Activated T-cell treated with anti-CD3 and anti-CD28 coated beads, Interleukin-2, amount 50 U/mL, for 72 hours (primary cell): ENCODE measurements around the gene MICAL3. TPM values are rescaled to one million over a fixed set of nuclear protein-coding genes. Genes with fewer than 3 reads are reported as not detected.

Source experiments
- ATAC-seq, 2 donors: fragments of 150-1000 bp; cut with Tn5 transposase; replicated peaks in 1 of 2; 2 replicates each; pipeline ENCODE4 v1.10.0; 2021; ENCODE audit warnings: moderate library complexity in 2 of 2, mild to moderate bottlenecking in 1 of 2
- DNase-seq, 2 donors: peaks; one replicate each; pipeline ENCODE4 v3.0.0; 2021 to 2022; ENCODE audit warnings: mixed read lengths in 1 of 2
- H3K27ac Mint-ChIP-seq: one replicate; pipeline ENCODE4 v1.8.0; 2022; ENCODE audit warnings: mild to moderate bottlenecking, moderate library complexity, mixed read lengths
- H3K27me3 Mint-ChIP-seq: one replicate; pipeline ENCODE4 v1.8.0; 2022; ENCODE audit warnings: low read depth, mixed read lengths
- H3K36me3 Mint-ChIP-seq, 2 donors: one replicate each; pipeline ENCODE4 v1.8.0; 2022; ENCODE audit warnings: mixed read lengths in 2 of 2, mild to moderate bottlenecking in 1 of 2; ENCODE audit not compliant: insufficient read depth in 2 of 2
- H3K4me1 Mint-ChIP-seq: one replicate; pipeline ENCODE4 v1.8.0; 2022; ENCODE audit warnings: low read depth, mixed read lengths
- H3K4me3 Mint-ChIP-seq, 2 donors: one replicate each; pipeline ENCODE4 v1.8.0; 2022; ENCODE audit warnings: mild to moderate bottlenecking in 2 of 2, mixed read lengths in 2 of 2, moderate library complexity in 2 of 2
- H3K9me3 Mint-ChIP-seq, 2 donors: one replicate each; pipeline ENCODE4 v1.8.0; 2022; ENCODE audit warnings: mixed read lengths in 2 of 2
- total RNA-seq, 2 donors: library from RNA; stranded (reverse); gene quantifications; one replicate each; pipeline ENCODE4 v1.2.3, GENCODE V29; 2022

The MICAL3 gene
- total RNA-seq, 2 donors from 2014 or later, result 17.9 to 26.0 TPM

DNA sequence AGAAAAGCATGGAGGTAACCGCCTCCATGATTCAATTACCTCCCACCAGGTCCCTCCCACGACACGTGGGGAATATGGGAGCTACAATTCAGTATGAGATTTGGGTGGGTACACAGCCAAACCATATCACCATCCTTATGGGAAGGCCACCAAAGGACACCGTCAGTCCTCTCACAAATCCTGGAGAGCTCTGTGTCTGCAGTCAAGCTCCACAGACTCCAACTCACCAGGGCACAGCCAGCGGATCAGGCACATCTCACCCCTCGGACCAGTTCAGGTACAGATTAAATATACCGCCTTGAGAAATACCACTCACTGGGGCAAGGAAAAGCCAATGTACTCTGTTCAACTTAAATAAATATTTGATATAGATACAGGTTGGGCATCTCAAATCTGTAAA lies 100.3 kb downstream of the MICAL3 start:
- Mint-ChIP-seq H3K4me3 (no peak overlapping the region), H3K27ac (no peak overlapping the region), H3K9me3 (no peaks in the 10 kb centered on the region), H3K27me3 (peaks cover 8% of the 10 kb centered on the region), H3K4me1 (peaks cover 15% of the 10 kb centered on the region), H3K36me3 (no peaks in the 10 kb centered on the region)
- ATAC-seq, result no peak
- DNase-seq, result no peak

- Mint-ChIP-seq H3K4me1 (peaks cover 15% of the 10 kb centered on the region), H3K9me3 (no peaks in the 10 kb centered on the region), H3K27me3 (peaks cover 8% of the 10 kb centered on the region), H3K36me3 (no peaks in the 10 kb centered on the region), H3K4me3 (no peak overlapping the region), H3K27ac (no peak overlapping the region)
- DNase-seq (no peak), ATAC-seq (no peak)
These were observed 101.1 kb downstream of the MICAL3 start for GRCh38 chr22:17922925-17923903.

DNA sequence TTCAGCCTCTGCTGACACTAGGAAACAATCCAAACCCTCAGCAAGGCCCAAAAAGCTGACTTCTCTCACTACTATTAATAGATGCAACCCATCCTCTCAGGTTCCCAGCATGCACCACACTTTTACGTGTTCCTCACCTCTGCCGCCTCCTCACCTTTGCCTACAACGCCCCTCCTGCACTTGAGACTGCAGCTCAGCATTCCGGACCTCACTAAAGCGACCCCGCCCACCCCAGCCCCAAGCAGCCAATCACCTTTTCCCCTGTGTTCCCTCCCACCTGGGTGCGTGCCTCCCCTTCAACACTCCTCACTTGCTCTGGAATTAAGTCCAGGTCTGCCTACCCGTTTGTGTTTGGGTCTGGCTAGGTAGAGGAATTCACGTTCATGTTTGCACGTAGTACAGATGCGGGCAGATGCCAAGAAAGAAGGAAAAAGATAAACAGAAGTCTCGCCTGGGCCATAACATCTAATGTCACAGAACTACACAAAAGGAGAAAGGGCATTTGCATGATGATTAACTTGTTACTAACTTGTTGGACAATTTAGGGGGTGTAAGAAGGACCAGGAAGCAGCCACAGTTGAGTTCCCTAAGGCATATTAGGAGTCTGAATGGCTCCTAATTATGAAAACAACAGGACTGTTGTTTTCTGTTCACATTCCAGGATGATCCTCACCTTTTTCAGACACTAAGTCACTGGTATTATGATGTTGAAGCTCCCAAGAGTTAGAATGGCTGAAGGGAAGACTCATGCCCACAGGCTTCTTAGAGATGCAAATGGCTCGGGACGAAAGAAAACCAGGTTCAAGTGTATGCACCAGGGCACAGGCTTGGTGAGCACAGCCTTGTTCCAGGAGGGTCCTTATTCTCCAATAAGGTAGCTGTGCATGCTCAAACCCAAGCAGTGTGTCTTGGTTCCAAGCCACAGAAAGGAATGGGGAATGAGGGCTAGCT lies 102.2 kb downstream of the MICAL3 start:
- H3K27me3 Mint-ChIP-seq, result peaks cover 8% of the 10 kb centered on the region
- no peaks in the 10 kb centered on the region for H3K36me3 Mint-ChIP-seq
- H3K4me1 Mint-ChIP-seq, result peaks cover 10% of the 10 kb centered on the region
- no peak for DNase-seq
- no peak for ATAC-seq
- no peak overlapping the region for H3K27ac Mint-ChIP-seq
- no peaks in the 10 kb centered on the region for H3K9me3 Mint-ChIP-seq
- no peak overlapping the region for H3K4me3 Mint-ChIP-seq

- H3K27me3 Mint-ChIP-seq, result peaks cover 8% of the 10 kb centered on the region
- no peak for DNase-seq
- H3K9me3 Mint-ChIP-seq, result no peaks in the 10 kb centered on the region
- H3K4me3 Mint-ChIP-seq, result no peak overlapping the region
- no peaks in the 10 kb centered on the region for H3K36me3 Mint-ChIP-seq
- H3K4me1 Mint-ChIP-seq, result peaks cover 10% of the 10 kb centered on the region
- ATAC-seq, result no peak
- no peak overlapping the region for H3K27ac Mint-ChIP-seq
These were observed 103.2 kb downstream of the MICAL3 start for GRCh38 chr22:17920992-17921650.

- H3K36me3 Mint-ChIP-seq, result no peaks in the 10 kb centered on the region
- DNase-seq (no peak), ATAC-seq (no peak)
- H3K27me3 Mint-ChIP-seq, result peaks cover 8% of the 10 kb centered on the region
- peaks cover 10% of the 10 kb centered on the region for H3K4me1 Mint-ChIP-seq
- no peaks in the 10 kb centered on the region for H3K9me3 Mint-ChIP-seq
- H3K27ac Mint-ChIP-seq, result no peak overlapping the region
- H3K4me3 Mint-ChIP-seq, result no peak overlapping the region
These were observed 104.2 kb downstream of the MICAL3 start for GRCh38 chr22:17920145-17920605.

DNA sequence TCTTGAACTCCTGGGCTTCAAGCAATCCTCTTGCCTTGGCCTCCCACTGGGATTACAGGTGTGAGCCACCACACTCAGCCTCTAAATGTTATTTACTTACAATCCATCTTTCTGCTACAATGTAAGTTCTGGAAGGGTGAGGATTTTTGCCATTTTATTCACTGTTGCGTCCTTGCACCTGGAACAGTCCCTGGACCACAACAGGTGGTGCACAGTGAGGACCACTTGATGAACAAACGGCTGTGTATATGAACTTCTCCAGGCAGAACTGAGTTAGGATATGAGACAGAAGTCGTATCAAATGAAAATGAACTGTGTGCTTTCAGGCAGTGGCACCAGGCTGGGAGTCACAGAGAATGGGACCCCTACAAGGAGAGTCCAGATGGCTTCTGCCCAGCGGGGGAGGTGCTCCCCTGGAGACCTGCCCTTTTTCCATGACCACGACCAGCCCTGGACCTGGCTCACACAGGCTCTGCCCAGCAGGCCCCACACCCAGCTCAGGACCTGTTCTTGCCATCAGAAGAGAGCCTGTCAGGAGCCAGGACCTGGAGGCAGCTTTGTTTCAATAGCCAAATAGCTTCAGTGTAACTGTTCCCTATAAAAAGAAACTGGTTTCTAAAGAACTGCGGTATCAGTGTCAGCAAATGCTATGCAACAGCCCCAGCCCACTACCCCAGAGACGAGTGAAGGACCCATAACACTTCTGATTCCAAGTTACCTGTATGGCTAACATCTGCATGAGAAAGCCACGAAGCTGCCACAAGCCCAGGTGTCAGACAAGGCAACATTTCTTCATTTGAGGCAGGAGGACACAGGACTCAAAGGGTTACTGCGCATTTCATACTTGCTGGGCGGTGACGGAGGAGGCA lies 104.9 kb downstream of the MICAL3 start:
- Mint-ChIP-seq H3K9me3 (no peaks in the 10 kb centered on the region), H3K36me3 (no peaks in the 10 kb centered on the region), H3K27ac (no peak overlapping the region), H3K27me3 (peaks cover 8% of the 10 kb centered on the region), H3K4me1 (peaks cover 10% of the 10 kb centered on the region), H3K4me3 (no peak overlapping the region)
- ATAC-seq, result no peak
- DNase-seq, result no peak

GRCh38 chr22:17918840-17919239 lies 105.5 kb downstream of the MICAL3 start:
- H3K9me3 Mint-ChIP-seq, result no peaks in the 10 kb centered on the region
- DNase-seq (no peak), ATAC-seq (no peak)
- no peaks in the 10 kb centered on the region for H3K36me3 Mint-ChIP-seq
- peaks cover 8% of the 10 kb centered on the region for H3K27me3 Mint-ChIP-seq
- no peak overlapping the region for H3K27ac Mint-ChIP-seq
- H3K4me3 Mint-ChIP-seq, result no peak overlapping the region
- peaks cover 10% of the 10 kb centered on the region for H3K4me1 Mint-ChIP-seq

- H3K27ac Mint-ChIP-seq, result no peak overlapping the region
- peak in 1 of 2 donors; percentile 4 for DNase-seq
- peaks cover 10% of the 10 kb centered on the region for H3K4me1 Mint-ChIP-seq
- H3K4me3 Mint-ChIP-seq, result no peak overlapping the region
- H3K36me3 Mint-ChIP-seq, result no peaks in the 10 kb centered on the region
- H3K9me3 Mint-ChIP-seq, result no peaks in the 10 kb centered on the region
- peaks cover 8% of the 10 kb centered on the region for H3K27me3 Mint-ChIP-seq
- ATAC-seq, result peak in 1 of 2 donors; percentile 23
These were observed 106.8 kb downstream of the MICAL3 start for GRCh38 chr22:17917490-17917983.

DNA sequence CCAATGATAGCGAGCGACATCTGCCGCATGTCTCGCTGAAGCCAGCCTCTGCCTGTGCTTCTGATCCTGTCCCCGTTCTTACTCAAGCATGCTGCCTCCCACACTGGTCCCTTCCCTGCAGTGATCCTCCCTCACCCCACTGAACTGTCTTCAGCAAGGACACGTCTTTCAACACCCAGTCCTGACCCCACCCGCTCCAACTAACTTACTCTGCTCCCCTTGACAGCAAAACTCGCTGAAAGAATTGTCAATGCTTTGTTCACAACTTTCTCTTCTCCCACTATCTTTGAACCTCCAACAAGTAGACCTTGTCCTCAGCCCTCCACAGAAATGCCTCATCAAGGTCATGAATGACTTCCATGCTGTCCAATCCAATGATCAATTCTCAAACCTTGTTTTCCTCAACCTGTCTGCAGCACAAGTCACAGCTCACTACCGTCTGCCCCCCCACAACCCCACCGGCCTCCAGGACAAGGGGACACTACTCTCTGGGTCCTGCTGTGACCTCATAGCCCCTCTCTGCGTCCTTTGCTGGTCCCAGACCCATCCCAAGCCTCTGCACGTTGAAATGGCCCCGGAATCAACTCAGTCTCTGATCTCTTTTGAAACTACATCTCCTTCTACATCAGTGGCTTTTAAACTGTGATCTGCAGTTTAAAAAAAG lies 108.0 kb downstream of the MICAL3 start:
- Mint-ChIP-seq H3K36me3 (no peaks in the 10 kb centered on the region), H3K4me3 (no peak overlapping the region), H3K27ac (no peak overlapping the region)

GRCh38 chr22:17915676-17916075 lies 108.7 kb downstream of the MICAL3 start:
- Mint-ChIP-seq H3K36me3 (no peaks in the 10 kb centered on the region), H3K9me3 (no peaks in the 10 kb centered on the region), H3K4me1 (peaks cover 11% of the 10 kb centered on the region), H3K27me3 (peaks cover 5% of the 10 kb centered on the region), H3K4me3 (no peak overlapping the region), H3K27ac (no peak overlapping the region)
- DNase-seq (no peak), ATAC-seq (no peak)

More for the DNA sequence above, 108.0 kb downstream of the MICAL3 start:
- ATAC-seq (no peak), DNase-seq (no peak)
- peaks cover 10% of the 10 kb centered on the region for H3K4me1 Mint-ChIP-seq
- H3K9me3 Mint-ChIP-seq, result no peaks in the 10 kb centered on the region
- peaks cover 8% of the 10 kb centered on the region for H3K27me3 Mint-ChIP-seq

- no peak overlapping the region for H3K4me3 Mint-ChIP-seq
- H3K27me3 Mint-ChIP-seq, result no peaks in the 10 kb centered on the region
- no peak overlapping the region for H3K27ac Mint-ChIP-seq
- H3K4me1 Mint-ChIP-seq, result peaks cover 6% of the 10 kb centered on the region
- ATAC-seq (no peak), DNase-seq (no peak)
- H3K36me3 Mint-ChIP-seq, result no peaks in the 10 kb centered on the region
- no peaks in the 10 kb centered on the region for H3K9me3 Mint-ChIP-seq
These were observed 109.2 kb downstream of the MICAL3 start for GRCh38 chr22:17915188-17915587.
